GM19395 (cell line): ENCODE results near the gene CHD6.

Experiments used
- ATAC-seq: cut with Tn5 transposase; IDR thresholded peaks from one replicate; pipeline ENCODE4 v1.9.1; 2021; ENCODE audit warnings: mild to moderate bottlenecking, moderate library complexity; ENCODE audit not compliant: unreplicated experiment

CHD6 gene

GRCh38 chr20:41358230-41358629 lies 259.9 kb downstream of the CHD6 start:
- ATAC-seq = no peak

GRCh38 chr20:41357424-41358163 lies 260.6 kb downstream of the CHD6 start:
- ATAC-seq = no peak

- no peak for ATAC-seq
Measured at GRCh38 chr20:41356951-41357350, 261.2 kb downstream of the CHD6 start.

- ATAC-seq = no peak
Measured at GRCh38 chr20:41355598-41356203, 262.5 kb downstream of the CHD6 start.

GRCh38 chr20:41355192-41355591 lies 263.0 kb downstream of the CHD6 start:
- no peak for ATAC-seq

- no peak for ATAC-seq
Measured at GRCh38 chr20:41353530-41353929, 264.6 kb downstream of the CHD6 start.

- ATAC-seq = no peak
Measured at GRCh38 chr20:41352666-41353065, 265.5 kb downstream of the CHD6 start.

- no peak for ATAC-seq
Measured at GRCh38 chr20:41352106-41352505, 266.1 kb downstream of the CHD6 start.
